Umbilical cord (tissue), 2 donors: ENCODE measurements around the gene AKIP1. TPM values are rescaled to one million over a fixed set of nuclear protein-coding genes. Genes with fewer than 3 reads are reported as not detected.
"Not testable (repeated sequence)": the region's sequence is repeated elsewhere in the genome, so short reads cannot be mapped to it uniquely, and the experiment has no call there.

Experiments used
- DNase-seq: peaks from one replicate; pipeline ENCODE4 v3.0.0-alpha.2; 2015; ENCODE audit warnings: low spot score
- total RNA-seq: library from RNA; depleted of rRNA; stranded (reverse); fragments of >200 nt; gene quantifications from one replicate; pipeline ENCODE4 v1.2.3, GENCODE V29; 2014; ENCODE audit warnings: low replicate concordance; ENCODE audit not compliant: insufficient read depth

AKIP1 gene
- total RNA-seq, 1 donor from 2014 or later: 13.2 TPM

DNA sequence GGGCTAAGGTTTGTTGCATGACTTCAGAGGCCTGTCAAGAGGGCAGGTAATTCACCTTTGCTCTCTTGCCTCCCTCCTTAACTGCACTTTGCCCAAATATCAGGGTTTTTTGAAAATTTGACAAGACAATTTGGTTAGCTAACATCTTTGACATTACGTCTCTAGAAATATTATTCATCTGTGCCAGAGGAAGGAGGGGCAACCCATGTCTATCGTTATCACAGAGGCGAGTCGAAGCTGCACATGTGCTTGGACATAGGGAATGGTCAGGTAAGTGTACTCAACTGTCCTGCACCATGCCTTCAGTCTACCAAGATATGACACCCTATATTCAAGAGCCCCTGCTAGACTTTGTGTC lies 3.7 kb downstream of the AKIP1 start:
- DNase-seq: no peak

DNA sequence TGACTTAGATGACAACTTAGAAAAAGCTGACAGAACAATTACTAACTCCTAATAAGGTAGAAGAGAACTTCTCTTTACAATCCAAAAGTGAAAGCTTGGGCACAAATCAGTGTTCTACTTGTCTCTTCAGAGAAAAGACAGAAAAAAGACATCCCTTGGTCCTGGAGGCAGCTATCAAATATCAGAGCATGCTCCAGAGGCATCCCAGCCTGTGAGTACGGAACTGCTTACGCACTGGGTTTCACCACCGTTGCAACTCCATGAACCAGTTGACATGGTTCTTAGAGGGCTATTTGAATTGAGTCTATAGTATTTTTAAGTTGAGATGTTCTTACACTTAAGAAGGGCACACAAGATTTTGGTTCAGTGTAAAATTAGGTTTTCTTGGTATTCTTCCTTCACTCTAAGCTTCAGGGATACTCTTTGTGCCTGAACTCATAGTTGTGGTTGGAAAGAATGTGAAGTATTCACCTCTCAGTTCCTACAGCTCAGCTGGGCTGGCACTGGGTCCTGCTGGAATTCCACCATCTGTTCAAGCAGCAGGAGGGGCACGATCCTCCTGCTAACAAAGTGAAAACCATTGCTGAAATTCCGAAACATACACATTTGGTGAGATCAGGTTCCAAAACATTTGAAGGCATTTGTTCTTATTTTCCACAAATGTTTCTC lies 6.3 kb downstream of the AKIP1 start:
- peak; percentile 87 for DNase-seq

DNA sequence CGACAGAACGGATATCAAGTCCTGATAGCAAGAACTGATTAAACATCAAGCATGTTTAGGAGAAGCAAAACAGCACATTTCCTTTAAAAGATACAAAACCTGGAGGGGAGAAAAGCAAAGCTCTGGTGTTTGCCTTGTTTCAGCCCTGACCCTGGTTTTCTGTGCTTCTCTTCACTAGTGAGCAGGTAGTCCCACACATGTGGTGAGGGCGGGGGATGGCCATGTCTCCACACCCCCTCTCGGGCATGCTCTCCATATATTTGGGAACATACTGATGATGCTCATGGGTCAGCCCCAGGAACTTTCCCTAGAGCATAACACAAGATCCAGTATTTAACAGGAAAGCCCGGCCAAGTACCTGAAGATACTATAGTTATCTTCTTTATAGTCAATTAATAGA lies 11.7 kb downstream of the AKIP1 start:
- no peak for DNase-seq

DNA sequence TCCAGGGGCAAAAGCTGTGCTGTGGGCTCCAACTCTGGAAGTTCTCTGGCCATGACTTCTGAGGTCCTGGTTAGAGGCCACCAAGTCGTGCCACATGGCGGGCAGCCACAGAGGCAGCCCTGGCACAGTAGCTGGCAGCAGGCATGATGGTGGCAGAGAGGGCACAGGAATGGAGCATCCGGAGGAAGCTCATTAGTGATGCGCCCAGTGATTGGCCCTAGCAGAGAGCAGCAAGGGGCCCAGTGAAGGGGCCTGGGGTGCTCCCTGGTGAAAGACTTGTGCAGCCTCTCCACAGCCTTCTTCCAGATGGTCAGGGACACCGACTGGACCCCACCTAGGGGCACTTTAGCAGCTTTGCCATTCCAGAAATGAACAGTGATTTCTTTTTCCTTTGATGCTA lies 14.7 kb downstream of the AKIP1 start:
- no peak for DNase-seq

DNA sequence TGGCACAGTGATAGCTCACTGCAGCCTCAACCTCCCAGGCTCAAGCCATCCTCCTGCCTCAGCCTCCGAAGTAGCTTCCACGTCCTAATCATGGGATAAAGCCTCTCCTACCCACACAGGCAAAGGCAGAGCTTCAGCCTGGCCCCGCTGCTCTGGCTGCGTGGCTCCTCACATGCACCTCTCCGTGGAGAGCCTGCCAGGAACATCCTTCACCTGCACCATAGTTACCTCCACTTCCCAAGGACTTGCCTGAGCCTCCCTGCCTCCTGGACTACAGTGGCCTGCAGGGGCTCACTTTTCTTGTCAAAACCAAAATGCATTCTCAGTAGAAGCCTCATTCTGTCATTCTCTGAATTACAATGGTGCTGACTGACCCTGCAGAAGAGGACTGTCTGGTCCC lies 15.2 kb downstream of the AKIP1 start:
- DNase-seq: no peak

DNA sequence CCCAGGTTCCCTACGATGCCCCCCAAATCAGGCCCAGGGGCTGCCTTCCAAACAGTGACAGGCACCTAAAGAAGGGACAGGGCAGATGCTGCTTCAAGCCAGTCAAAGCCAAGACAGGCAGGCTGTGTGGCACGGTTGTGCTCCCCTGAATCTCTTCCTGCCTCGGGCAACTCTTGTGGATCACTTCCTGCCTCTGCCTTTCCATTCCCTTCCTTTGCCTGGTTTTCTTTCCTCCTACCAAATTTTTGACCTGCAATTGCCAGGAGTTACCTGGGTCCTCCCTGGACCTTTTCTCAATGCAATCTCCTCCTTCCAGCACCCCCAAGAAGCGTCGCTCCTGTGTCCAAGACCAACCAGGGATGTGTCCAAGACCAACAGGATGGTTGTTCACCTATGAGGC lies 16.2 kb downstream of the AKIP1 start:
- no peak for DNase-seq

DNA sequence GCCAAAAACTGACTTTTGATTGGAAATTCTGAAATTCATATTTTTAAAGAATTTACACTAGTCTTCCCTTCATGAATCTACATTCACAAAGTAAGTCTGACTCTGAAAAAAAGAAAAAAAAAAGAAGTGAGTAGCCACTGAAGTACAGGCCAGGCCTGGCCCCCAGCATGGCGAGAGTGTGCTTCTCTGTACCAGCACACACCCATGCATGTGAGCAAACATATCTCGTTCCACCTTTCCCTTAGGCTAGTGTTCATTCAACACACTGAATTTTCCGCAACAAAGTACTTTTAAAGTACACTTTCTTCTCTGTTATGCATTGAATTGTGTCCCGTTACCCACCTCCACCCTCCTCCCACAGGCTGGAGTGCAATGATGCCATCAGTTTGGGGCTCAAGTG lies 17.2 kb downstream of the AKIP1 start:
- DNase-seq: no peak

DNA sequence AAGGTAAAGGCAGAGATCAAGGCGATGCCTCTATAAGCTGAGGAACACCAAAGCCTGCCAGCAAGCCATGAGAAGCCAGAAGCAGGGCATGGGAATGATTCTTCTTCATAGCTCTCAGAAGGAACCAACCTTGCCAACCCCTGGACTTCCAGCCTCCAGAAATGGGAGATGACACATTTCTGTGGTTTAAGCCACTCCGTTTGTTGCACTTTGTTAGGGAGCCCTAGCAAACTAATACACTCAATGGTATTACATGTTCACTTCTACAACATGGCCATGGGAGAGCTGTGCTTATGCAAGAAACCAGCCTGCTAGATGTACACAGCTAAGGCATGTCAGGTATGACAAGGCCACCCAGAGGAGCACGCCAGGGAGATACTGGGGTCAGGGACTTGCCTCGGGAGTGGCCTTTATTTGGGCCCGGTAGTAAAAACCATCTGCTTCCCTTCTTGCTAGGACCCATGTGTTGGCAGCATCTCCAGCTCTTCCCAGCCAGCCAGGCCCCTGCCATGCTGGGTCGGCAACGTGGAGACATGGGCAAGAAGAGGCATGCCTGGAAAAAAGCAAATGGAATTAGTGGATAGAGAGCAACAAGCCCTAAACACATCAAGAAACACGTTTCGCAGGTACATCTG lies 18.1 kb downstream of the AKIP1 start:
- DNase-seq: no peak

DNA sequence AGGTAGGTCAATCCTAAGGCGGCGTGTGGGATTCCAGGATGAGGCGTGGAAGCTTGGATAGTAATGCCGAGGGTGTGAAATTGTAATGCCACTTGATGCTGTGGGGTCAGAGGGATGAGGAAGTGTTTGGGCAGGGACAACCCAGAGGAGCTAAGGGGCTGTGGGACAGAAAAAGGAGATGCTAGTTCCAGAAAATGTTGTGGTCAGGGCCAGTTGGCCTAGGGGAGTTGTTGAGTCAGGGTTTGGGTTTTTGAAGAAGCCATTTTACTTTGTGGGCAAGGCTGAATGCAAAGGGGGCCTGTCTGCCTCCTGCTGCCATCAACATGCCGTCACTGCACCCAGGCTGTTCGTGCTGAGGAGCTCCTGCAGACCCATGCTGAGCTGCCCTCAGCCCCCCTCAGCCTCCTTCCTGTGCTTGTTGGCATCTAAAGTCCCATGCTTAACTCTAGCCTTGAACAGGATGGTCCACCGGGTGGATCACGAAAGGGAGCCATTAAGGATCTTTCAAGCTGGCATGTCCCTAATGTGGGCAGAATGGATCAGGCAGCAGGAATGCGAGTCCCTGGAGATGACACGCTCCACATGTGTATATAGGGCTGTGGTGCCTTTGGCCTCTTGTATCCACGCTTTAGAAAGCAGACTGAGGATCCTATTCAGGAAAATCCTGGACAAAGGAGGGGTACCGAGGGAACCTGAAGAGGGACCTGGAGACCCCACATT lies 19.6 kb downstream of the AKIP1 start:
- DNase-seq: no peak

DNA sequence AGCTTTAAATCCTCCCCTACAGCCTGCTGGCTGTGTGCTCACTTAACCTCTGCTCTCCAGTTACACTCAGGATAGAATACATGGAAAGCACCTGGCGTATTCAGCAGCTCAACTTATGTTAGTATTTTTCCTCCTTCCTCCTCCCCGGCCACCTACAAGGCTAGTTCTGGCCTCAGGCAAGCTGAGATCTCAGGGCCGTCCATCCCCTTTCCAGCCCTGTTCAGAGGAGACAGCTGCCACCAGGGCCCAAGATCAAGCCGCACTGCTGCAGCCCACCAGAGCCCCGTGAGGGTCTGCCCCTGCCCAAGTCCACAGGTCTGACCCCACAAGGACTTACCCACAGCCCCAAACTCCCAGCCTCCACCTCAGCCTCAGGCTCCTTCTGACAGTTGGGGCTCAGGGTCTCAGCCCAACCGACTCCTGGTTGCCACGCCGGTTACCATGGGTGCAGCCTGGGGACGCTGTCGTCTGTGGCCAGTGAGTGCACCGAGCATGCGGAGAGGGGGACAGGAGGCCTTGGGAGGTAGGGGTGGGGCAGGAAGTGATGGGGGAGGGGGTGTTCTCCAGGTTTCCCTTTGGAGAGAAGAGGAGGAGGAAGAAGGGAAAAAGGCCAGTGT lies 21.7 kb downstream of the AKIP1 start, which contains the start of gene C11orf16:
Gene C11orf16, minus strand, starts transcription at position 384 of the 617 bp plus-strand sequence. CDS start 639 bp downstream, outside the sequence.
- no peak for DNase-seq

DNA sequence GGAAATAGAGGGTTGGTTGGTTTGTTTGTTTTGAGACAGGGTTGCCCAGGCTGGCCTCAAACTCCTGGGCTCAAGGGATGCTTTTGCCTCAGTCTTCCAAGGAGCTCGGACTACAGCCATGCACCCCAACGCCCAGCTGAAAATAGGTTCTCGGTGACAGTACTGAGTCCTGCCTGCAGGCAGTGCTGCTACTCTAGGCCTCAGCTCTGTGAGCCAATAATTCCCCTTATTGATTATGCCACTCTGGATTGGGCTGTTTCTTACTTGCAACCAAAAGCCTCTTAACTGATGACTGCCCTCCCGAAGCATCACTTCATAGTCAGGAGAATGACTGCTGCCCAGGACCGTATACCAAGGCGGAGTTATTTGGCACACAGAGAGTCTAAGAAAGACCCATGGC lies 22.9 kb downstream of the AKIP1 start:
- no peak for DNase-seq

DNA sequence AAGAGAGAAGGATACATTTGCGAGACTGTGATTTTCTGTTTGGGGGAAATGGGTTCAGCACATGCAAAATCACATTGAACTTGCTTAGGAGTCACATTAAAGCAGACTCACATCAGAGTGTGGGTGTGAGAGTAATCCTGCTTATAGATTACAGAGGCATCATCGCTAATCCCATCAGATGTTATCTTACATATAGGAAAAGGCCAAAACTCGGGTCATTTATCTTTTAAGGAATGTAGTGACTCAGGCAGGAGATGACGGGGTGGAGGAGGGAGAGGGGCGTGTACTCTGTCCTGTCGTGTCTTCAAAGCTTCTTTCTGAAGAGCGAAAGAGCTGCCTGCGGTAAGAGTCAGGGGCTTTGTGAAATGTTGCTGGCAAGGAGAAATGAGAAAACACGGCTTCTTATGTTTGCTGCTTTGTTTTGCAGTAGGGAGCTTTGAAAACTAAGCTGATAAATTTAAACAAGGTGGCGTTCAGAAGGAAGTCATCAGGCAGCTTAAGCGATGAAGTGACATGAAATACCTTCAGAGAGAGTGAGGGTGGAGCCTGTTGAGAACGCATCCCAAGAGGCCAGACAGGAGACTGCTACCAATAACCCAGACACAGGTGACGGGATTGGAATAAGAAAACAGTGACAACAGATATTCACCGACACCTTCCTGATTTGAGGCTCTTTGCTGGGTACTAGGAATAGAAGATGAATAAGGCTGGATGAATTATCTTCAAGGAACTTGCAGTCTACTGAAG lies 23.9 kb downstream of the AKIP1 start:
- DNase-seq: peak; percentile 92

DNA sequence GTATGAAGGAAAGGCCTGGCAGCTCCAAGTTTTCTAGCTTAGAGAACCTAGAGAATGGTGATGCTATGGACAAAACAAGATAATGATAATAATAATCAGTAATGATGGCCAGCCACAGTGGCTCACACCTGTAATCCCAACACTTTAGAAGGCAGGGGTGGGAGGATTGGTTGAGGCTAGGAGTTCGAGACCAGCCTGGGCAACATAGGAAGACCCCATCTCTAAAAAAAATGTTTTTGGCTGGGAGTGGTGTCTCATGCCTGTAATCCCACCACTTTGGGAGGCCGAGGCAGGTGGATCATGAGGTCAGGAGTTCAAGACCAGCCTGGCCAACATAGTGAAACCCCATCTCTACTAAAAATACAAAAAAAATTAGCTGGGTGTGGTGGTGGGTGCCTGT lies 24.8 kb downstream of the AKIP1 start:
- not testable (repeated sequence) for DNase-seq

DNA sequence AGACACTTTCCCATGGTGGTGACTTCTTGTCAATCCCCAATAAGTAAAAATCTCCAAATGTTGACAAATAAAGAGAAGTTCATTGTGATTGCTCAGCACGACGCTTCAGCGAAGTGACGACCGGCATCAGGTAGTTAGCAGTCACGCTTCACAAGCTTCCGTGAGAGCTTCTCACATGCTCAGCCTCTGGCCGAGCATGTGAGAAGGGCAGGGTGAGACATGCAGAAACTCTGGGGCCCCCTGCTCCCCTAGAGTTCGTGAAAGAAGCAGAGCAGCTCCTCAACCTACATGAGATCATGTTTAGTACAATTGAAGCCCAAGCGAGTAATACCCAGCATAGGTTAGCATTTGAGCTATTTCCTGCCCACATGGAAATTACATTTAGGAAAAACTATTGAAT lies 26.2 kb downstream of the AKIP1 start:
- DNase-seq: no peak

DNA sequence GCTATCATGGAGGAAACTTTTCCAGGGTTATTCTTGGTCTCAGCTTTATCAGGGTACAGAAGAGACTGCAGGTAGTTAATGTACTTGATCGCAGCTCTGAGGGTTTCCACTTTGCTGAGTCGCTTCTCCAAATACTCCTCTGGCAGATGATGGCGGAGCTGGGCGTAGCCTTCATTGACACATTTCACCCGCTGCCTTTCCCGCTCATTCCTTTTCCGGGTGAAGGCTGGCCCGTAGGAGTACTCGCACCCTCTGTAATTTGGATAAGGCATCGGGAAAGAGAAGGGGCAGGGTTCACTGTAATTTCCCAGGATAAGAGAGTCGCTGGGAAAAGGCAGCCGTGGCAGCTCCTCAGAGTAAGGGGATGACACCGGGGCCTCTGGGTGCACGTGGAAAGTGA lies 26.7 kb downstream of the AKIP1 start:
- DNase-seq: no peak

DNA sequence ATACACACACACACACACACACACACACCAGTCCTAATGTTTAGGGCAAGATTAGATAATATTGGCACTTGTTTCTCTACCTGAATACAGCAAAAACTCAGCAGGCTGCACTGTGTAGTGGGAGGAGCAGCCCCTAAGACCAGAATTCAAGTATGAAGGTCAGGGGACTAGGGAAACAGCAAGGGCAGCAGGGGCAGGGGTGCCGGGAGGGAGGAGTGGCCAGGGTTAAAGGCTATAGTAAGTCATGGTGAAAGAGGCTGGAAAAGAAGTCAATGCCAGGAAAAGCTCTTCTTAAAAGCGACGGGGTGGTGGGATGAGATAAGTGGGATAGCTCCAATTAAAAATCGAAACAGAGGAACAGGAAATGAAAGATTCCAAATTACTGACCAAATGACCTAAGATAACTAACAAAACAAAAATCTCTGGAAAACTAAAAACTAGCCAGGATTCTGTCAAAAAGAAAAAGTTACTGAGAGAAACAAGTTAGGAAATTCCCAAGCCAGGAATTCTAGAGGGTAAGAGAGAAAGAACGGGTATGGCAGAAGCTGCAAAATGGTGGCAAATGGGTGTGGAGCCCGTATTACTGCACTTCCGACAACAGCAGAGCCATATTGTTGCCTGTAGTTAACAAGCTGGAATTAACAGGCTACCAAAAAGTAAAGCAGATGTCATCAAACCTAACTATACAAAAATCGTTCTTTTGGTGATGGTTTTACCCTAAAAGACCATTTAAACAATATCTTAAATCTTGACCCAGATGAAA lies 30.5 kb downstream of the AKIP1 start:
- no peak for DNase-seq

DNA sequence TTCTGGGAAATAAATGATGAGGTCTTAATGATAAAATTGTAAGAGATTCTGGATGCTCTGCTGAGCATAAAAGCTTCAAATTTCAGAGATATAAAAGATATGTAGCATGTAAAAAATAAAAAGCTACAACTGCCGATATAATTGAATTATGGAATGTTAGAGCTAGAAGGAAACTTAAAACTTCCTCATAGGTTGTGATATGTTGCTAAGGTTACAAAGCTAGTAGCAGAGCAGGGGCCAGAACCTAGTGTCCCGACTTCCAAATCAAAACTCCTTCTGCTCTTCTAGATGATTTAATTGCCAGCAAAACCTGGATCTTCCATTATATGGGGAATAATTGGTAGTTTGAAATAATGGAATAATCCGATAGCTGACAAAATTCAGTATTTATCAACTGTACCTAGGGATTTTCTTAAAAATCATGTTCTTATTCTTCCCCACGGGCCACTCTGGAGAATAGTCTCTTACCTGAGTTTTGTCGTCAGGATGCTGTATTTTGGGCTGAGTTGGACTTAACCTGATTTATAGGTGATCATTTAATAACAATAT lies 31.6 kb downstream of the AKIP1 start, which contains the start of gene ASCL3:
Gene ASCL3, minus strand, starts transcription at position 499 of the 549 bp plus-strand sequence. CDS start 4,855 bp downstream, outside the sequence.
- no peak for DNase-seq

DNA sequence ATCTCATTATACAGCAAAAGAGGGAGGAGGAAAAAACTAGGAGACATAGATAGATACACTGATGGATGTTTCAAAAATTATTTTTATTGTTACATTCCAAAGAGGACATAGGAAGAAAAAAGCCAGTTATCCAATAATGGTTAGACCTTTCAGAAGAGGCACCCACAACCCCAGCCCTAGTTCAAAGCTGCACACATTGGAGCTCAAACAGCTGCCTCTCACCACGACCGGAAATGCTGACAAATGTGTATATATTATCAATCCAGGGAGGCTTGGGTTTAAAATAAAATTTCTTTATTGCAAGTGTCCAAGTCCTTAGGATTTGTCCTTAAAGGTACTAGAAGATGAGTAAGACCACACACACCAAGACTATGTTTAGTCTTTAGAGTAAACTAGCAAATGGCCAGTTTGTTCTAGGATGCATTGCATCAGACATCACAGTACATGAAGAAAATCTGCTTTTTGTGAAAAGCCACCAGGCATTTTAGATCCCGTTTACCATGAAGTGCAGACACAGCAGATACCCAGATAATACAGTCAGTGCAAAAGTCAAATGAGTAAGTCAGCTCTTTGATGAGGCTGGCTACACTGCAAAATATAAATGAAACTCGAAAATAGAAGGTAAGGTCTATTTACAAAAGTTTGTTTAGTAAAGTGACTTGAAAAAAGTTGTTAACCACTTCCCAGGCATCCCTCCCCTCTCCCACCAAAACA lies 36.4 kb downstream of the AKIP1 start:
- DNase-seq: no peak

DNA sequence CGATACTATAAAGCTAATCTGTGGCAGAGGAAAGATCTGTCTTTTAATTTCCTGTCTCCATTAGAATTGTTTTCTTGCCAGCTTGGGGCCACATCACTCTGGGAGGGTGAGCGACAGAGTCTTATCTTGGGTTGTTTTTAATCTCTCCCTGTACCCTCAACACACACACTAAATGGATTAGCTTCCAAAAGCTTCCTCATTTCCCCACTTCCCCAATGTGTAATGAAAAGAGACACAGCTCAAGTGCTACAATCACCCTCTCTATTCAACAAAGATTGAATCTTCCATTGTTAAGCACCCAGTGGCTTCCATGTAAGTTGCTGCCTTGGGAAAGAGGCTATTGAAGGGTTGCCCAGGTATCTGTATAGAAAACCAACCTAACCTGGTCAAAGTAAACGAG lies 37.9 kb downstream of the AKIP1 start:
- no peak for DNase-seq

DNA sequence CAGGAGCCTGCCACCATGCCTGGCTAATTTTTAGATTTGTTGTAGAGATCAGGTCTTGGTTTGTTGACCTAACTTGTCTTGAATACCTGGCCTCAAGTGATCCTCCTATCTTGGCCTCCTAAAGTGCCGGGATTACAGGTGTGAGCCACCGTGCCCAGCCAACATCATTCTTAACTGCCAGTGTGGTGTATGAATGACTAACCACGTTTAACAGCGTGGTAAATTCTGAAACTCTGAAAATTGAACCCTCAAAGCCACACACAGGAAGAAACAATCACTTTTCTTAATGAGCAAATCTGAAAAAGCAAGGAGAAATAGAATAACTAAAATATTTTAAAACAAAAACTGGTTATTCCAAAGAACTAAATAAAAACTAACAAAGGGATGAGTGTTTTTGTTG lies 45.9 kb downstream of the AKIP1 start:
- no peak for DNase-seq
